Kidney (tissue), 14 donors: ENCODE measurements around the gene VTI1B. TPM values are rescaled to one million over a fixed set of nuclear protein-coding genes. Genes with fewer than 3 reads are reported as not detected.
"Not testable (repeated sequence)": the region's sequence is repeated elsewhere in the genome, so short reads cannot be mapped to it uniquely, and the experiment has no call there.

Source experiments
- DNase-seq, 5 donors: peaks; one replicate each; pipeline ENCODE4 v3.0.0-alpha.2; 2013 to 2020
- FAIRE-seq: peaks from 2 replicates; lab custom pipeline; 2012; peaks lifted over from hg19 to GRCh38; lab: Jason Lieb, UNC
- H3K27ac ChIP-seq, 2 donors: one replicate each; pipeline ENCODE4 v1.7.0; 2013; ENCODE audit warnings: low read depth in 2 of 2, low read length in 2 of 2, inconsistent platforms in 1 of 2
- H3K27me3 ChIP-seq: one replicate; pipeline ENCODE4 v1.7.1; 2013; ENCODE audit warnings: low read length, inconsistent platforms; ENCODE audit not compliant: control insufficient read depth, insufficient read depth
- H3K36me3 ChIP-seq, 3 donors: one replicate each; pipeline versions ENCODE4 v1.7.0 to v1.7.1; 2013; ENCODE audit warnings: low read length in 3 of 3, control low read depth in 1 of 3, inconsistent platforms in 1 of 3; ENCODE audit not compliant: insufficient read depth in 3 of 3, control insufficient read depth in 2 of 3
- H3K4me1 ChIP-seq, 3 donors: one replicate each; pipeline versions ENCODE4 v1.7.0 to v1.7.1; 2013; ENCODE audit warnings: low read length in 3 of 3, inconsistent platforms in 1 of 3, low read depth in 1 of 3; ENCODE audit not compliant: control insufficient read depth in 2 of 3, insufficient read depth in 2 of 3
- H3K4me3 ChIP-seq, 3 donors: one replicate each; pipeline versions ENCODE4 v1.7.0 to v1.8.1; 2013; ENCODE audit warnings: low read length in 3 of 3, control low read depth in 1 of 3, inconsistent platforms in 1 of 3
- H3K9ac ChIP-seq, 3 donors: one replicate each; pipeline versions ENCODE4 v1.7.0 to v1.7.1; 2013; ENCODE audit warnings: low read length in 3 of 3, control low read depth in 1 of 3, inconsistent platforms in 1 of 3
- H3K9me3 ChIP-seq, 3 donors: one replicate each; pipeline versions ENCODE4 v1.7.0 to v1.7.1; 2013; ENCODE audit warnings: low read length in 3 of 3, control low read depth in 1 of 3, inconsistent platforms in 1 of 3; ENCODE audit not compliant: control insufficient read depth in 2 of 3, insufficient read depth in 1 of 3
- intact Hi-C: fragments of 100-400 bp; cut with DNase I; formaldehyde crosslinking; loops from one replicate; pipeline ENCODE4 v1.11.1; 2022
- polyA plus RNA-seq: library from polyadenylated mRNA; stranded (reverse); fragments of 350-450 nt; fragmentation: Illumina TruSeq; extraction: RNeasy Lipid Tissue Mini Kit (QIAGEN cat#74804); gene quantifications from one replicate; pipeline ENCODE4 v1.2.3, GENCODE V29; 2014; ENCODE audit warnings: low read depth, low replicate concordance; ENCODE audit not compliant: insufficient read depth
- total RNA-seq: library from RNA; stranded (reverse); fragmentation: NEBNext Ultra II Directional; extraction: Animal tissue kit (Norgen Biotek cat#: 25700); gene quantifications from one replicate; pipeline ENCODE4 v1.2.1, GENCODE V29; 2021
- TF ChIP-seq, protein P1 (sequence below): IDR thresholded peaks from 3 replicates; pipeline ENCODE4 v1.5.1; 2012; ENCODE audit warnings: mild to moderate bottlenecking, moderate library complexity, borderline replicate concordance; ENCODE audit not compliant: insufficient read depth; ENCODE audit errors: extremely low read depth
- donor health status: control.
- donor health status: control.
- donor health status: control.
- donor health status: control.
- donor health status: control.
- donor health status: DM: yes; HTN: yes; CAD: no.
- donor health status: Normal renal cell carcinoma (clear cell type).

Gene VTI1B
- total and polyA plus RNA-seq, 2 donors from 2014 or later = 110 to 211 TPM

GRCh38 chr14:67704484-67705089 lies 30.2 kb upstream of the VTI1B start:
- Histone ChIP-seq H3K27ac (no peak overlapping the region), H3K9me3 (no peaks in the 10 kb centered on the region), H3K4me3 (no peak overlapping the region), H3K27me3 (no peaks in the 10 kb centered on the region), H3K36me3 (no peaks in the 10 kb centered on the region), H3K9ac (no peak overlapping the region), H3K4me1 (peaks cover 0 to 8% (median 0%) of the 10 kb centered on the region in 3 donors)
- TF ChIP-seq, protein P1, sequence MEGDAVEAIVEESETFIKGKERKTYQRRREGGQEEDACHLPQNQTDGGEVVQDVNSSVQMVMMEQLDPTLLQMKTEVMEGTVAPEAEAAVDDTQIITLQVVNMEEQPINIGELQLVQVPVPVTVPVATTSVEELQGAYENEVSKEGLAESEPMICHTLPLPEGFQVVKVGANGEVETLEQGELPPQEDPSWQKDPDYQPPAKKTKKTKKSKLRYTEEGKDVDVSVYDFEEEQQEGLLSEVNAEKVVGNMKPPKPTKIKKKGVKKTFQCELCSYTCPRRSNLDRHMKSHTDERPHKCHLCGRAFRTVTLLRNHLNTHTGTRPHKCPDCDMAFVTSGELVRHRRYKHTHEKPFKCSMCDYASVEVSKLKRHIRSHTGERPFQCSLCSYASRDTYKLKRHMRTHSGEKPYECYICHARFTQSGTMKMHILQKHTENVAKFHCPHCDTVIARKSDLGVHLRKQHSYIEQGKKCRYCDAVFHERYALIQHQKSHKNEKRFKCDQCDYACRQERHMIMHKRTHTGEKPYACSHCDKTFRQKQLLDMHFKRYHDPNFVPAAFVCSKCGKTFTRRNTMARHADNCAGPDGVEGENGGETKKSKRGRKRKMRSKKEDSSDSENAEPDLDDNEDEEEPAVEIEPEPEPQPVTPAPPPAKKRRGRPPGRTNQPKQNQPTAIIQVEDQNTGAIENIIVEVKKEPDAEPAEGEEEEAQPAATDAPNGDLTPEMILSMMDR = peak; percentile 74
- DNase-seq (peak in 3 of 5 donors; percentile 38 to 77 (median 74)), FAIRE-seq (no peak)
- intact Hi-C loops = loop anchor here (10.0 kb wide), 1 partner anchor 120 kb away; no protein-coding TSS in a partner anchor

- Histone ChIP-seq H3K9me3 (no peaks in the 10 kb centered on the region), H3K27ac (no peak overlapping the region), H3K36me3 (no peaks in the 10 kb centered on the region), H3K9ac (no peak overlapping the region), H3K27me3 (no peaks in the 10 kb centered on the region), H3K4me1 (peaks cover 0 to 8% (median 0%) of the 10 kb centered on the region in 3 donors), H3K4me3 (no peak overlapping the region)
- FAIRE-seq = no peak
- no peak for DNase-seq
- intact Hi-C loops = loop anchor here (10.0 kb wide), 1 partner anchor 119 kb away; no protein-coding TSS in a partner anchor
- TF ChIP-seq, protein P1 = no peak
Observed at GRCh38 chr14:67703997-67704396, 29.6 kb upstream of the VTI1B start.

GRCh38 chr14:67701492-67701891 lies 27.1 kb upstream of the VTI1B start, which contains the start of gene RDH12:
RDH12 (plus strand) TSS chr14:67701886; CDS start chr14:67722643, 20,757 bp downstream.
- not testable (repeated sequence) for H3K36me3 ChIP-seq, H3K27ac ChIP-seq, H3K4me1 ChIP-seq, H3K9me3 ChIP-seq, H3K4me3 ChIP-seq, FAIRE-seq, DNase-seq, H3K9ac ChIP-seq, H3K27me3 ChIP-seq
- intact Hi-C loops = loop anchor here (10.0 kb wide), 1 partner anchor 117 kb away; no protein-coding TSS in a partner anchor

DNA sequence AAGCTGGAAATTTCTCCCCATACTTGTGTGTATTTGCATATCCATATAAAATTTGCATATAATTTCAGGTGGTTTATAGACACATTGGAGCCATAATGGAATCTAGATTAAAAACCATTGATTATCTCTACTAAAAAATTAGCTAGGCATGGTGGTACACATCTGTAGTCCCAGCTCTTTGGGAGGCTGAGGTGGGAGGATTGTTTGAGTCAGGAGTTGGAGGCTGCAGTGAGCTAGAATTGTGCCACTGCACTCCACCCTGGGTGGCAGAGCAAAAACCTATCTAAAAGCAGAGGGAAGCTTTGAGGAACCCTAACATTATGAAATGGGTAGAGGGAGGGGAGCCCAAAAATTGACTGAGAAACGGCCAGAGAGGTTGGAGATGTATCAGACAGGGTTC lies 23.7 kb upstream of the VTI1B start:
- intact Hi-C loops = no loop called here
- no peaks in the 10 kb centered on the region for H3K36me3 ChIP-seq
- no peak for FAIRE-seq
- no peaks in the 10 kb centered on the region for H3K27me3 ChIP-seq
- no peak overlapping the region for H3K9ac ChIP-seq
- H3K27ac ChIP-seq = no peak overlapping the region
- no peak overlapping the region for H3K4me3 ChIP-seq
- H3K9me3 ChIP-seq = no peaks in the 10 kb centered on the region
- TF ChIP-seq, protein P1 = no peak
- peaks cover 0 to 3% (median 0%) of the 10 kb centered on the region in 3 donors for H3K4me1 ChIP-seq
- no peak for DNase-seq
